GM19397 (cell line): ENCODE data around the gene GHRHR.

Experiments used
- ATAC-seq: cut with Tn5 transposase; IDR thresholded peaks from one replicate; pipeline ENCODE4 v1.9.1; 2021; ENCODE audit warnings: mild to moderate bottlenecking, moderate library complexity; ENCODE audit not compliant: unreplicated experiment

GHRHR gene

GRCh38 chr7:30963842-30964241, at the start of gene GHRHR:
Gene GHRHR, plus strand, starts transcription at chr7:30963953. Its CDS starts 116 bp downstream, at chr7:30964069.
- ATAC-seq, result no peak

DNA sequence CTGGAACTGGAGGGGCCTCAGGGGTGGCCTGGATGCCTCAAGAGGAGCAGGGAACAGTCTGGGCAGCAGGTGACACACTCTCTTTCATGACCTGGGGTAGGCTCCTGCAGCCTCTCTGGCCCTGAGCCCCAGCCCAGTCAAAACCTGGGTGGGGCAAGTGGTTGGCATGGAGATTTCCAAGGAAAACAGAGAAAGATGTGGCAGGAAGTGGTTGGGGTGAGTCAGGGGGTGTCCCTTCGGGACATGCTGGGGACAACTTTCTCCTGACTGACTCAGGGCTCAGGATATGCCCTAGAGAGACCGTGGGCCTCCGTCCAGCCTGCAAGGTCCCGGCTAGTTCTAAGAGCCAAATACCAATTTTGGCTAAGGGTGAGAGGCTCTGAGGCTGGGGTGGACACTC, 49.2 kb upstream of the GHRHR start:
- ATAC-seq, result no peak

DNA sequence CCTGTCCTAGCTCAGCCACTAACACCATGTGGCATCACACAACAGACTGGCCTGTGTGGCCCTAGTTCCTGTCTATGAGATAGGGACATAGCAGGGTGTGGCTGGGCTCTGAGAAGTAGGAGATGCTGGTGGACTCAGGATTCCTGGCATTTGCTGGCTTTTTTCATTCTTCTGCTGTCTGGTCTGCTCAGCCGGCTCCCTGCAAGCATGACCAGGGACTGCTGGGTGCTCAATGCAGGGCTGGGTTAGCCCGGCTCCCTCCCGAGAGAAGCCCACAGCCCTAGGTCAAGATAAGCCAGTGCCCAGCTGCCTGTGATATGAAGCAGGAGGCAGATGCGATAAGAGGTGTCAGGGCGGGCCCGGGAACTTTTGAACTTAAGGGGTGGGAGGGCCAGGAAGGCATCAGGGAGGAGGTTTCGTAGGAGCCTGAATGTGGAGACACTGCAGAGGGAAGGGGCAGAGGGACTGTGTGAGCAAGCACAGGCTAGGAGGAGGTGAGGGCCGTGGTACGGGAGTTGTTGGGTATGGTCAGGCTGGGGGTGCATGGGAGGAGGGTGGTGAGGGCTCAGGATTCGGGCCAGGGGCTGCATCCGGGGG, 48.6 kb upstream of the GHRHR start:
- ATAC-seq, result no peak

DNA sequence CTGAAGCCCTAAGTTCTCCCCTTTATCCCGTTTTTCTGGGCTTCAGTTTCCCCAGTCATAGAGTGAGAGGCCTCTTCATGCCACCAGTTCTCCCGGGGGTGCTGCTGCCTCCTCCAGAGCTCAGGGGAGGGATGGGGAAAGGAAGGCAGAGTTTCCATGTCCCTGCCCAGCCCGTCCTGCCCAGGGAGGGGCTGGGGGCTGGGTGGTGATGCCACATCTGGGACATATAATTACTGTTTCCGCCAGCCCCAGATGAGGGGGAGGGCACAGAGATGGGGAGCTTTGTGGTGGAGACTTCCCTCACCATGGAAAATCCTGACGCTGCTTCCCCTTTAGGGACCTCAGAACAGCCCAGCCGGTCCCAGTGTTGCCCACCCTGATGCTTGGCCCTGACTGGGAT, 48.0 kb upstream of the GHRHR start:
- no peak for ATAC-seq

DNA sequence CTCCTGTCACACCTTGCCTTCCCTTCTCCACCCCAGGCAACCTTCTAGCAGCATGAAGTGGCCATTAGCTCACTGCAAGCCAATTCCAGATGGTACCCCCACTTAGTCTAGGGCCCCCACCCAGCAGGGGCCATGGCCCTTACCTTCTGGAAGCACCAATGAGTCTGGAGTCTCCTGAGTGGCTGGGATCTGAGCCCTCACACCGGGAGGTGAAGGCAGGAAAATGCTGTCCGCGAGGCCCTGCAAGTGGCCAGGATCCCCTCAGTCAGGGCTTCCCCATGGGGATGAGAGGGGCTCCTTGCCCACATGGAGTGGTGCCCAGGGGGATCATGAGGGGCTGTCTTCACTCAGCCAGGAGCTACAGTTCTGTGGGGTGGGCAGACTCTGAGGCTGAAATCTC, 47.5 kb upstream of the GHRHR start:
- no peak for ATAC-seq

DNA sequence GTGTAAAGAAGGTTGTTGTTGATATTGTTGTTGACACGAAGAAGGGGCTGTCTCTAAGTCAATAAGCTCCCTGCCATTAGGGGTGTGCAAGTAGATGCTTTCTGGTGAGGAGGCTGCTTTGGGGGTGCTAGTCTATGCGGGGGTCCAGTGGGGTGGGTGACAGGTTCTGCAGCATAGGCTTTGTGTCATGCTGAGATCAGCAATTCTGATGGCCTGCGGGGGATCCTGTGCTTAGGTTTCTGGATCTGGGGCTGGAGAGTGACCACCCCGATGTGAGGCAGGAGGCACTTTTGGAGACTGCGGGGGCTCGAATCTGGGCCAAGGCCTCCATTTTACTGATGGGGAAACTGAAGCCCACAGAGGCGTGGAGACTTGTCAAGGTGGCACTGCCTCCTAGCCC, 47.0 kb upstream of the GHRHR start:
- no peak for ATAC-seq

- no peak for ATAC-seq
Observed at GRCh38 chr7:30917216-30917893, 46.4 kb upstream of the GHRHR start.

GRCh38 chr7:30918676-30919075, 45.1 kb upstream of the GHRHR start:
- no peak for ATAC-seq

DNA sequence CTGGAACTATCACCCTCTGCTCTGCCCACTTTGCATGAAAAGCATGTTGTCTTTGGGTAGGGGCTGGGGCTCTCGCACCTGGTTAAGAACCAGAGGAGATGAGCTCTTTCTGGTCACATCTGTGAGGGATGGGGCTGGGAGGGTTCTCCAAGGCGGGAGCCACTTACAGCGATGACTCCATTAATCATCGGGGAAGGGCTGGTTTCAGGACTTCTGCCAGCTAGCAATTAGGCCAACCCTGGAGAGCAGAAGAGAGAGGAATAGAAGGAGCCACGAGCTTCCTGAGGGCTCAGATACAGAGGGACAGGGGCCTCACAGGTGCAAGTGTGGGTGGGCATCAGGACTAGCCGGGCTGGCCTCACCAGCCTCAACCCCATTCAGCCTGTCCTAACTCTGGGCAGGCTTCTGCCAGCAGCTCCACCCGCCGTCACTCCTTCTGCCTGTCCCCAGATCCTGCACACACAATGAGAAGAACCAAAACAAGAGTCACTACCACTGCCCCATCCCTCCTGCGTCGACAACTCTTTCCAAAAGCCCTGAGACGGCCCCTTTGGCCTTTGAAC, 43.7 kb upstream of the GHRHR start:
- ATAC-seq, result no peak

DNA sequence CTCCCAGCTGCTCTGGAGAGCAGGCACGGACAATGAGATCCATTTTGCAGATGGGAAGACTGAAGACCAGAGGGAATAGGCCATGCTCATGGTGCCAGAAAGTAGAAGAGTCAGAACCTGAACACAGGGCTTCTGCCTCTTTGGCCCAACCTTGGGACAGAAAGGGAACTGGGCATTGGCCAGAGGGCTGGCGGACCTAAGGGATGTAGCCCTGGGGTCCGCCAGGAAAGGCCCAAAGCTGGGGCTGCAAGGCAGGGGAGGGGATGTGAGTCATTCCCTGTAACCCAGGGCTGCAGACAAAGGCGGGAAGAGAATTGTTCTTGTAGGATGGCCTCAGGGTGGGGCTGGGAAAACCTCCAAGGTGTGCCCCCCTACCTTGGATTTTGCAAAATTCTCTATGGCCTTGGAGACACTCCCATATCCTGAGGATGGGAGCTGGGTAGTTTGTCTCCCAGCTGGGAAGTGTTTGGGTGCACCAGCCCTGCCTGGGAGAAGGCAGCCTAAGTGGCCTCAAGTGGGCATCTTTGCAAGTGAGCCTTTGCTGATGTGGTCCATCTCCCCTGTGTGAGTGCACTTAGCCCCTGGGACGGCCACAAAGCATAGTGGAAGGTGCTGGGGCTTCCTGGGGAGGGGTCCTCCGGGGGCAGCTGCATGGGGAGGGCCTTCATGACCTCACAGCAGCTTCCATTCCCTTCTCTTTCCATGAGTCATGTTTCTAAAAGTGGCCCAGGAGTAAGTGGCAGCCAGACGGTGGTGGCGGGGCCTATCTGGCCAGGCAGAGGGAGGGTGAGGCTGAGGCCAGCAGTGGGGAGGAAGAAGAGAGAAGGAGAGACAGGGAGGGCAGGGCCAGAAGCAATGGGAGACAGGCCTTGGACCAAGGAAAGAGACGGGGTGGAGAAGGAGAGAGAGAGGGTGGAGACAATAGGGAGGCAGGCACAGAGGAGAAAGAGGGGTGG, 42.9 kb upstream of the GHRHR start:
- ATAC-seq, result no peak

DNA sequence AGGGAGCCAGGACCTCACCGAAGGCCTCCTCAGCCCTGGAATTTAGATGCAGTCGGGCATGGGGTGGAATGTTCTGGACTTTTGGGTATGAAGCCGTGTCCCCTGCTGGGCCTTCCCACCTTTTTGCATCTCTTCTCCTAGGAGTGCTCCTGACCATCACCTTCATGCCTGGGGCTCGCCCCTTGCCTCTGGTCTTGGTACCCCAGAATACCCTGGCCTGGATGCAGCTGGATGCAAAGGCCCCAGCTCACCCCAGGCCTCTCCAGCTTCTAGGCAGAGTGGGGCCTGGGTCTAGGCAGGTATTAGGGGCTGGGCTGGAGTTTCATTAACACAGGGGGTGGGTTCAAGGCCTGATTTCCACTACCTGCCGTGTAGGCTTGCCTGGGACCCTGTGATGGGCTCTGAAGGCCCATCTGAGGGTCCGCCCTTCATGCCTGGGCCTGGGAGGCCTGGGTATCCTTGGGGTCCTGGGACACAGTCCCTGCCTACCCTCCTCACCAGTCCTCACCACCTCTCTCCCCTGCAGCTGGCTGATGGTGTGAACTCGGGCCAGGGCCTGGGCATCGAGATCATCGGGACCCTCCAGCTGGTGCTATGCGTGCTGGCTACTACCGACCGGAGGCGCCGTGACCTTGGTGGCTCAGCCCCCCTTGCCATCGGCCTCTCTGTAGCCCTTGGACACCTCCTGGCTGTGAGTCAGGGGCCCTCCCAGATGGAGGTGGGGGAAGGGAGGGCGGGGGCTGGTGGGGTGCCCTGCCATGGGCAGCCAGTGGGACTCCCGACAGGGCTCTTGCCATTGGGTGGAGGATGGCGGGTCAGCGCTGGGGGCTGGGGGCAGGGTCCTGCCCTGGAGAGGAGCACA, 42.0 kb upstream of the GHRHR start:
- ATAC-seq, result no peak

DNA sequence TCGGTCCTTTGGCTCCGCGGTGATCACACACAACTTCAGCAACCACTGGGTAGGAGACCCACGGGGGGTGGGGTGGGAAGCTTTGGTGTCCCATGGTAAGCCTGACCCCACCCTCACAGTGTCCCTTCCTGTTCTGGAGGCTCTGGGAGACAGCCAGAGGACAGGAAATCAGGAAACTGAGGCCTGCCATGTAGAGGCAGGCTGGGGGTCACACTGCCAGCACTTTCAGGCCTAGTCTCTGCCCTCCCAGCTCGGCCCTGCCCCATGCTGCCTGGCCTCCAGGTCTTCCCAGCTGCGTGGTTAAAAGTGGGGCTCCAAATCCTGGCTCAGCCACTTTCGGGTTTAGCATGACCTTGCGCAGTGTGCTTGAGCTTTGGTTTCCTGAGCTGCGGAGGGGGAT, 41.2 kb upstream of the GHRHR start:
- no peak for ATAC-seq

GRCh38 chr7:30923009-30923773, 40.6 kb upstream of the GHRHR start:
- ATAC-seq, result no peak

DNA sequence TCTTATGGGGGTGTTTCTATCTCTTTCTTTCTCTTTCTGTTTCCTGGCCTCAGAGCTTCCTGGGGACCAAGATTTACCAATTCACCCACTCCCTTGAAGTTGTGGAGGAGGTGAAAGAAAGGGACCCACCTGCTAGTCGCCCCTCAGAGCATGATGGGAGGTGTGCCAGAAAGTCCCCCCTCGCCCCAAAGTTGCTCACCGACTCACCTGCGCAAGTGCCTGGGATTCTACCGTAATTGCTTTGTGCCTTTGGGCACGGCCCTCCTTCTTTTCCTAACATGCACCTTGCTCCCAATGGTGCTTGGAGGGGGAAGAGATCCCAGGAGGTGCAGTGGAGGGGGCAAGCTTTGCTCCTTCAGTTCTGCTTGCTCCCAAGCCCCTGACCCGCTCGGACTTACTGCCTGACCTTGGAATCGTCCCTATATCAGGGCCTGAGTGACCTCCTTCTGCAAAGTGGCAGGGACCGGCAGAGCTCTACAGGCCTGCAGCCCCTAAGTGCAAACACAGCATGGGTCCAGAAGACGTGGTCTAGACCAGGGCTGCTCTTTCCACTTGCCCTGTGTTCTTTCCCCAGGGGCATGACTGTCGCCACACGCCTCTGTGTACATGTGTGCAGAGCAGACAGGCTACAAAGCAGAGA, 39.9 kb upstream of the GHRHR start:
- ATAC-seq, result no peak

DNA sequence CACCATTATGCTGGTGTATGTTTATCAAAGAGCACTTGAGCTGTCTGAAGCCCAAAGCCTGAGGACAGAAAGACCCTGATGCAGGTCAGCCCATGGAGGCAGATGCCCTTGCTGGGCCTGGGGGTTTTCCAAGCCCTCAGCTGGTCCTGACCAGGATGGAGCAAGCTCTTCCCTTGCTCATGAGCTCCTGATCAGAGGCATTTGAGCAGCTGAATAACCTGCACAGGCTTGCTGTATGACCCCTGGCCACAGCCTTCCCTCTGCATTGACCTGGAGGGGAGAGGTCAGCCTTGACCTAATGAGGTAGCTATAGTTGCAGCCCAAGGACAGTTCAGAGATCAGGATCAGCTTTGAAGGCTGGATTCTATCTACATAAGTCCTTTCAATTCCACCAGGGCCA, 39.1 kb upstream of the GHRHR start:
- no peak for ATAC-seq

DNA sequence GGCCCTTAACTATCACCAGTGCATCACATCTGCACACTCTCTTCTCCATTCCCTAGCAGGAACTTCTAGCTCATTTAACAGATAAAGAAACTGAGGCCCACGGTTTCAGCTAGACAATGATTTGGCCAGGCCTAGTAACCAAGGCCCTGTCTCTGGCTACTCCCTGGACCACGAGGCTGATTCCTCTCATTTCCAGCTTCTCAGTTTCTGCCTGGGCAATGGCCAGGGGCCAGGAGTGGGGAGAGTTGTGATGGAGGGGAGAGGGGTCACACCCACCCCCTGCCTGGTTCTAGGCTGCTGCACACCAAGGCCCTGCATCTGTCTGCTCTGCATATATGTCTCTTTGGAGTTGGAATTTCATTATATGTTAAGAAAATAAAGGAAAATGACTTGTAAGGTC, 38.6 kb upstream of the GHRHR start:
- no peak for ATAC-seq

- ATAC-seq, result no peak
Observed at GRCh38 chr7:30925913-30926312, 37.8 kb upstream of the GHRHR start.

- no peak for ATAC-seq
Observed at GRCh38 chr7:30926313-30926712, 37.4 kb upstream of the GHRHR start.

DNA sequence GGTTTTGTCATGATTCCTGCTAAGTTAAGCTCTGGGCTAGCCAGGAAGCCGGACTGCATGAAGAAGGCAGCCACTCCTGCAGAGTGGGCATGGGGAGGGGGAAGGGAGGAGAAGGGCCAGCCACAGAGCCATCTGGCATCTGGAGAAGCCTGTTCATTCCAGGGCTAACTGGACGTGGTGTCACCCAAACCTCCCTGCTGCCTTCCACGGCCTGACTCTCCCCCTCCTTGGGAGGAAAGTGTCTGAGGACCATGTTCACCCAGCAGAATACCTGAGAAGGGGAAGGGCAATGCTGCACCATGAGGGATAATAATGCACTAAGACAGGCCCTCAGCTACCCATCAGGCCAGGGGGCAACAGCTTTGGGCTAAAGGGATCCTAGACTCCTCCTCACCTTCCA, 36.7 kb upstream of the GHRHR start:
- ATAC-seq, result no peak
